ENCODE results near the gene CLOCK. TPM values are rescaled to one million over a fixed set of nuclear protein-coding genes. Genes with fewer than 3 reads are reported as not detected.
A peak's percentile ranks its signal among the peaks of the same experiment; 100 is the strongest.

Gene CLOCK
- total RNA-seq, 1 donor from 2014 or later, result 26.1 TPM

DNA sequence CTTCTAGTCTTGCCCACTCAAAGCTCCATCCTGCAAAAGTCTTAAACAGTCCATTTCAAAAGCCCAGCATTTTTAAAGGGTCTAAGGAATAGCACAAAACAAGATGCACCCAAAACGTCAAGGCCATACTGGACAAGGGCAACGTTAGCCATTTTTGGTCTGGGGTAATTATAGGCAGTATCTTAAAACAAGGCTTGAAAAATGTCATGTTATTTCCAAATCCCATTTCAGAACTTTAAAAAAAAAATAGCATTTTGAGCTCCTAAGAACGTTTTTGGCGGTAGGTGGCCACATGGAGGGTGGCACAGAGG, 151.5 kb downstream of the CLOCK start:
- no peaks in the 10 kb centered on the region for H3K27me3 Mint-ChIP-seq (ENCODE audit: low read depth)
- H3K9me3 Mint-ChIP-seq (ENCODE audit: low read depth), result no peaks in the 10 kb centered on the region
- TF ChIP-seq, protein P1, sequence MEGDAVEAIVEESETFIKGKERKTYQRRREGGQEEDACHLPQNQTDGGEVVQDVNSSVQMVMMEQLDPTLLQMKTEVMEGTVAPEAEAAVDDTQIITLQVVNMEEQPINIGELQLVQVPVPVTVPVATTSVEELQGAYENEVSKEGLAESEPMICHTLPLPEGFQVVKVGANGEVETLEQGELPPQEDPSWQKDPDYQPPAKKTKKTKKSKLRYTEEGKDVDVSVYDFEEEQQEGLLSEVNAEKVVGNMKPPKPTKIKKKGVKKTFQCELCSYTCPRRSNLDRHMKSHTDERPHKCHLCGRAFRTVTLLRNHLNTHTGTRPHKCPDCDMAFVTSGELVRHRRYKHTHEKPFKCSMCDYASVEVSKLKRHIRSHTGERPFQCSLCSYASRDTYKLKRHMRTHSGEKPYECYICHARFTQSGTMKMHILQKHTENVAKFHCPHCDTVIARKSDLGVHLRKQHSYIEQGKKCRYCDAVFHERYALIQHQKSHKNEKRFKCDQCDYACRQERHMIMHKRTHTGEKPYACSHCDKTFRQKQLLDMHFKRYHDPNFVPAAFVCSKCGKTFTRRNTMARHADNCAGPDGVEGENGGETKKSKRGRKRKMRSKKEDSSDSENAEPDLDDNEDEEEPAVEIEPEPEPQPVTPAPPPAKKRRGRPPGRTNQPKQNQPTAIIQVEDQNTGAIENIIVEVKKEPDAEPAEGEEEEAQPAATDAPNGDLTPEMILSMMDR (IDR thresholded peaks at IDR 0.05), result peak; percentile 56
- H3K27ac Mint-ChIP-seq (ENCODE audit: unreplicated experiment), result peak overlapping the region; percentile 95
- peaks cover 39% of the 10 kb centered on the region for H3K4me1 Mint-ChIP-seq (ENCODE audit: low read depth)
- DNase-seq (ENCODE audit: low spot score), result no peak
- H3K36me3 Mint-ChIP-seq (ENCODE audit: low read depth), result peaks cover 10% of the 10 kb centered on the region
- peak overlapping the region; percentile 98 for H3K4me3 Mint-ChIP-seq (ENCODE audit: unreplicated experiment)

DNA sequence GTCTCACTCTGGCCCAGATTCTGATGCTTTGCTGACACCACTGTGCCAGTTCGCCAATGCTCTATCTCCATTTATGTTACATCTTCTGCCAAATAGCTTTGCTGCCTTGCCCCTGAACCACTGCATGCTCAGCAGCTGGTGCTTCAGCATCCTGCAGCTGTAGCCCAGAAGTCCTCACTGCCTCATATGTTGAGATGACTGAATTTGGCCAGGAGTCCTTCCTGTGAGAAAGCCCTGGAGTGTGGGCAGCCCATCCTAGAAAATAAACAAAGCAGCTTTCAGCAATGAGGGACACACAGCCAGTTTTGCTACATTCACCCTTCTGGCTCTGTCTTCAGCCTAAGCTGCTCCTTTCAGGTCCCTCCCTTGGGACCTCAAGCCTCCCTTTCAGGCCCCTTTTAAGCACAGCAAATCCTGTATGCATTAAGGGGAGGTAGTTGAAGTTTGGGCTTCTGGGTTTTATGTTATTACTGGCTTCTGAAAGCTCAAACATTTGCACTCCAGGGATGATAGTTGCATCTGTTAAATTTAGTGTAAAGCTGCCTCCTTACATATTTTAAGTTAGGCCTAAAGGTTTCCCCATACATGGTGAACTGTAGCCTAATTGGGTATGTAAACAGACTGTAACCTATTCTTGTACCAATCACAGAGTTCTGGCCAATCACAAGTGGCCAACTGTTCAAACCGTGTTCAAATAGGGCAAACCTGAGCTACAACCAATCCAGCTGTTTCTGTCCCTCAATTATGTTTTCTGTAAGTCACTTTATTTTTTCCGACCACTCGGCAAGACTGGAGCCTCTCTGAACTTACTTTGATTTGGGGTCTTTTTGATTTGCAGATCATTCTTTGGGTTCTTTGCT, 153.0 kb downstream of the CLOCK start:
- TF ChIP-seq, protein P1 (IDR thresholded peaks at IDR 0.05), result no peak
- H3K27ac Mint-ChIP-seq (ENCODE audit: unreplicated experiment), result no peak overlapping the region
- H3K4me1 Mint-ChIP-seq (ENCODE audit: low read depth), result peaks cover 30% of the 10 kb centered on the region
- H3K4me3 Mint-ChIP-seq (ENCODE audit: unreplicated experiment), result no peak overlapping the region
- no peak for DNase-seq (ENCODE audit: low spot score)
- peaks cover 10% of the 10 kb centered on the region for H3K36me3 Mint-ChIP-seq (ENCODE audit: low read depth)
- no peaks in the 10 kb centered on the region for H3K27me3 Mint-ChIP-seq (ENCODE audit: low read depth)
- H3K9me3 Mint-ChIP-seq (ENCODE audit: low read depth), result no peaks in the 10 kb centered on the region

DNA sequence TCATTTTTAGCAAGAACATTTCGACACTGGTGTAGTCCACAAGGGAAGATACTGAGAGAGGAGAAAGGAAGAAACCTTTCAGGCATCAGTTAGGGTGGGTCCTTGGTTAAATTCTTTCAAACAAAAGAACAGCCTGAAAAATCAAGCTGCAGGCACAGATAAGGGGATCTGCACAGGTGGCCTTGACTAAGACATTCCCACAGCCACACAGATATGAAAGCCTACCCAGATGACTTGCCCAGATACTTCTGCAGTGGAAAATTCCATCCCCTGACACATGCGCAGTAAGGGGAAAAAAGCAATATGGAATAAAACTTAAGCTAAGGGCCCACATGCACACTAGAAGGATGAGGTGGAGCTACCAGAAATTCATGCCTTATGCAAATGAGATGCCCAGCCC, 159.9 kb downstream of the CLOCK start:
- Mint-ChIP-seq H3K27ac (ENCODE audit: unreplicated experiment) (no peak overlapping the region), H3K4me1 (ENCODE audit: low read depth) (peaks cover 7% of the 10 kb centered on the region), H3K4me3 (ENCODE audit: unreplicated experiment) (no peak overlapping the region), H3K27me3 (ENCODE audit: low read depth) (no peaks in the 10 kb centered on the region), H3K9me3 (ENCODE audit: low read depth) (no peaks in the 10 kb centered on the region), H3K36me3 (ENCODE audit: low read depth) (no peaks in the 10 kb centered on the region)
- TF ChIP-seq, protein P1 (IDR thresholded peaks at IDR 0.05), result no peak
- no peak for DNase-seq (ENCODE audit: low spot score)

DNA sequence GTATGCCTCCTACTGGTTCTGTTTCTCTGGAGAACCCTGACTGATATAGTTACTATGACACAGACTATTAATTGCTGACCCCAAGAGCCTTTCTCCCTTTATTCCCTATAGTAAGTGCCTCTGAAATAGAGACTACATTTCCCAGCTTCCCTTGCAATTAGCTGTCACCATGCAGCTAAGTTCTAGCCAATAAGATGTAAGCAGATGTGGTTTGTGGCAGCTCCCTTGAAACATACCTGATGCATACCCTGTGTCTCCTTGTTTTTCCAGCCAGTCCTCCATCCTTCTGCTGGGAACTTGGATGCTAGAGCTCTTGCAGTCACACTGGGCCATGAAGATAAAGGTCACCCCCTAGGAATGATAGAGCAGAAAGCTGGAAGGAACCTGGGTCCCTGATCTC, 160.6 kb downstream of the CLOCK start:
- H3K9me3 Mint-ChIP-seq (ENCODE audit: low read depth), result no peaks in the 10 kb centered on the region
- TF ChIP-seq, protein P1 (IDR thresholded peaks at IDR 0.05), result no peak
- H3K27ac Mint-ChIP-seq (ENCODE audit: unreplicated experiment), result no peak overlapping the region
- H3K27me3 Mint-ChIP-seq (ENCODE audit: low read depth), result no peaks in the 10 kb centered on the region
- DNase-seq (ENCODE audit: low spot score), result no peak
- H3K36me3 Mint-ChIP-seq (ENCODE audit: low read depth), result no peaks in the 10 kb centered on the region
- H3K4me3 Mint-ChIP-seq (ENCODE audit: unreplicated experiment), result no peak overlapping the region
- peaks cover 7% of the 10 kb centered on the region for H3K4me1 Mint-ChIP-seq (ENCODE audit: low read depth)

DNA sequence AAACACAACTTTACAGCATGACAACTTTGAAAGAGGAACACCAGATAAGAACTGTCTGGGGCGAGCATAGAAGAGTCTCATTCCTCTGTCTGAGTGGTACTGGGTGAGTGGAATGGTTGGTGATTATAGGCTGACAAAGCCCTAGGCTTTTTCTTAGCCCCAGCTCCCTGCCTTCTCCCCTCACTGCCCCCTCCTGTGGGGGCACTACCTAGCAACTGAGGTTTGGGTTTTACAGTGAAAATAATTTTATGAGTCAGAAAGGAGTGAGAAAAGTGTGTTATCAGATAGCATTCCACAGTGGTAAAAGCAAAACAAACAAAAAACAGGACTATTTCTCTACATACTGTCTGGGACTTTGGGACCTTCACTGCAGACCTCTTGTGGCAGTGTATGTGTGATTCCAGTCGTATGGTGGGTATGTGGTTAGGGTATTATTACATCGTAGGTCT, 161.5 kb downstream of the CLOCK start:
- Mint-ChIP-seq H3K9me3 (ENCODE audit: low read depth) (no peaks in the 10 kb centered on the region), H3K27ac (ENCODE audit: unreplicated experiment) (peak overlapping the region; percentile 66), H3K4me3 (ENCODE audit: unreplicated experiment) (no peak overlapping the region), H3K36me3 (ENCODE audit: low read depth) (no peaks in the 10 kb centered on the region), H3K4me1 (ENCODE audit: low read depth) (peaks cover 7% of the 10 kb centered on the region), H3K27me3 (ENCODE audit: low read depth) (no peaks in the 10 kb centered on the region)
- no peak for DNase-seq (ENCODE audit: low spot score)
- TF ChIP-seq, protein P1 (IDR thresholded peaks at IDR 0.05), result no peak

Measured in chondrocyte (in vitro differentiated cells).